ENCODE data around the gene TEDC2. TPM values are rescaled to one million over a fixed set of nuclear protein-coding genes. Genes with fewer than 3 reads are reported as not detected.

TEDC2 gene
- total and polyA plus RNA-seq, 2 donors = 1.8 to 11.0 TPM

GRCh38 chr16:2426941-2427361 lies 33.0 kb upstream of the TEDC2 start:
- Histone ChIP-seq H3K27ac (ENCODE audit: low read depth in 1 of 2, low read length in 1 of 2) (no peak overlapping the region), H3K9me3 (ENCODE audit: control insufficient read depth in 2 of 2, insufficient read depth in 1 of 2, low read length in 1 of 2) (no peaks in the 10 kb centered on the region), H3K4me3 (ENCODE audit: low read length in 2 of 2) (no peak overlapping the region), H3K4me1 (ENCODE audit: control insufficient read depth in 2 of 2, insufficient read depth in 2 of 2, low read length in 2 of 2) (peaks cover 7 to 33% of the 10 kb centered on the region in 2 donors), H3K36me3 (ENCODE audit: control insufficient read depth in 2 of 2, insufficient read depth in 2 of 2, low read length in 1 of 2) (peaks cover 0 to 16% of the 10 kb centered on the region in 2 donors), H3K27me3 (ENCODE audit: control insufficient read depth in 2 of 2, insufficient read depth in 1 of 2, low read length in 1 of 2) (peaks cover 0 to 2% of the 10 kb centered on the region in 2 donors)
- 98% methylated on average over 6 of the region's 6 CpGs for WGBS
- DNase-seq (ENCODE audit: low read depth in 6 of 9, low spot score in 9 of 9) = no peak

DNA sequence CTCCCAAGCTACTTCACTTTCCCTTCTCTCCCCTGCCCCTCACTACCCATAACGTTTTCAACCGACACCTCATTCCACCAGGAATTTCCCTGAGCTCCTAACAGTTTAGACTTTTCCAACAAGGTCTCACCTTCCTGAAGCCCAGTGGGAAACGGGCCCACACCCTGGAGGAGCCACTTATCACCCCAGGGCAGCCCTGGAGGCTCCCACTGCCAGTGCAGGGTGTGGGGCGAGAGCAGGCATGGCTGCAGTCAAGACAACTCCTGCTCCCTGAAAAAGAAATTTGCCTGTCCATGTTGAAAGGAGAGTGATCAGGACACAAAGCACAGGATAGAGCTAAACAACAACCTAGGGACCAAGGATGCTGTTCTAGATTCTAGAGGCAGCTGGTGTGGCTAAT lies 32.4 kb upstream of the TEDC2 start:
- Histone ChIP-seq H3K27ac (ENCODE audit: low read depth in 1 of 2, low read length in 1 of 2) (no peak overlapping the region), H3K9me3 (ENCODE audit: control insufficient read depth in 2 of 2, insufficient read depth in 1 of 2, low read length in 1 of 2) (no peaks in the 10 kb centered on the region), H3K4me3 (ENCODE audit: low read length in 2 of 2) (no peak overlapping the region), H3K27me3 (ENCODE audit: control insufficient read depth in 2 of 2, insufficient read depth in 1 of 2, low read length in 1 of 2) (peaks cover 0 to 2% of the 10 kb centered on the region in 2 donors), H3K4me1 (ENCODE audit: control insufficient read depth in 2 of 2, insufficient read depth in 2 of 2, low read length in 2 of 2) (peaks cover 7 to 31% of the 10 kb centered on the region in 2 donors), H3K36me3 (ENCODE audit: control insufficient read depth in 2 of 2, insufficient read depth in 2 of 2, low read length in 1 of 2) (peaks cover 4 to 21% of the 10 kb centered on the region in 2 donors)
- 98% methylated on average over 4 of the region's 4 CpGs for WGBS
- no peak for DNase-seq (ENCODE audit: low read depth in 6 of 9, low spot score in 9 of 9)

DNA sequence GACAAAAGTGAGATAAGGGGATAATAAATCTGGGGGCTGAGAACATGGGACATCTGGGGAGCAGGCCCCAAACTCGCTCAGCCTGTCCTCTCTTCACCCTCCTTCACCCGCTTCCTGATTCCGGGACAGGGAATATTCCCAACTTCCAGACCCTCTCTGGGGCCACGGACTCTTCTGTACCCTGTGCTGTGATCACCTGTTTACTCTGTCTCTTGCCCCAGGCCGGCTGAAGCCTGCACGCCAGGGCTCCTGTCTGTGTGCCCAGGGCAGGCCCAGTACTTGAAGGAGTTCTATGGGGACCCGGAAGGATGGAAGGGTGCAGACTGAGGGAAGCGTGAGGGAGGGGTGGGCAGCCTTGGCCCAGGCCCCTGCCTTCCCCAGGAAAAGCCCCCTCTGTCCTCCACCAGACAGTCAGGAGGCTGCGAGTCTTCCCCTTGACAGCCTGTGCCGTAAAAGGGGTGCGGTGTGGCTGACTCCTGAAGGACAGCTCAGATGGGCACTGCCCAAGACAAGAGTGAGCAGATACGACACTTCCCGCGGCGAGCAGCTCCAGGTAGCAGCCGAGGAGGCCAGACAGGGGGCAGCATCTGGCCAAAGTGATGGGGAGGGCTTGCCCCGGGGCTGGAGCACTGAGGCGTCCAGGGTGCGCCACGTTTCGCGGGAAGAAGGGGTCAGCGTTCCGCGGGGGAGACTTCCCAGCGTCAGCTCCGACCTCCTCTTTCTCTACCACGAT lies 31.7 kb upstream of the TEDC2 start:
- Histone ChIP-seq H3K9me3 (ENCODE audit: control insufficient read depth in 2 of 2, insufficient read depth in 1 of 2, low read length in 1 of 2) (no peaks in the 10 kb centered on the region), H3K36me3 (ENCODE audit: control insufficient read depth in 2 of 2, insufficient read depth in 2 of 2, low read length in 1 of 2) (peaks cover 11 to 28% of the 10 kb centered on the region in 2 donors), H3K4me1 (ENCODE audit: control insufficient read depth in 2 of 2, insufficient read depth in 2 of 2, low read length in 2 of 2) (peaks cover 7 to 27% of the 10 kb centered on the region in 2 donors), H3K27ac (ENCODE audit: low read depth in 1 of 2, low read length in 1 of 2) (peak overlapping the region; percentile 12 to 48), H3K4me3 (ENCODE audit: low read length in 2 of 2) (peak overlapping the region; percentile 71 to 85), H3K27me3 (ENCODE audit: control insufficient read depth in 2 of 2, insufficient read depth in 1 of 2, low read length in 1 of 2) (no peaks in the 10 kb centered on the region)
- WGBS = 43% methylated on average over 28 of the region's 28 CpGs
- DNase-seq (ENCODE audit: low read depth in 6 of 9, low spot score in 9 of 9) = no peak

- Histone ChIP-seq H3K27ac (ENCODE audit: low read depth in 1 of 2, low read length in 1 of 2) (peak overlapping the region; percentile 12 to 48), H3K4me3 (ENCODE audit: low read length in 2 of 2) (peak overlapping the region; percentile 71 to 85), H3K4me1 (ENCODE audit: control insufficient read depth in 2 of 2, insufficient read depth in 2 of 2, low read length in 2 of 2) (peaks cover 7 to 27% of the 10 kb centered on the region in 2 donors), H3K9me3 (ENCODE audit: control insufficient read depth in 2 of 2, insufficient read depth in 1 of 2, low read length in 1 of 2) (no peaks in the 10 kb centered on the region), H3K27me3 (ENCODE audit: control insufficient read depth in 2 of 2, insufficient read depth in 1 of 2, low read length in 1 of 2) (no peaks in the 10 kb centered on the region), H3K36me3 (ENCODE audit: control insufficient read depth in 2 of 2, insufficient read depth in 2 of 2, low read length in 1 of 2) (peaks cover 15 to 33% of the 10 kb centered on the region in 2 donors)
- DNase-seq (ENCODE audit: low read depth in 6 of 9, low spot score in 9 of 9) = no peak
- WGBS = under 1% methylated on average over 24 of the region's 24 CpGs
Measured at GRCh38 chr16:2428784-2429033, 31.2 kb upstream of the TEDC2 start.

- Histone ChIP-seq H3K27me3 (ENCODE audit: control insufficient read depth in 2 of 2, insufficient read depth in 1 of 2, low read length in 1 of 2) (no peaks in the 10 kb centered on the region), H3K9me3 (ENCODE audit: control insufficient read depth in 2 of 2, insufficient read depth in 1 of 2, low read length in 1 of 2) (no peaks in the 10 kb centered on the region), H3K4me3 (ENCODE audit: low read length in 2 of 2) (peak within 1 kb of the TSS; percentile 71 to 85), H3K36me3 (ENCODE audit: control insufficient read depth in 2 of 2, insufficient read depth in 2 of 2, low read length in 1 of 2) (peaks cover 18 to 38% of the 10 kb centered on the region in 2 donors), H3K4me1 (ENCODE audit: control insufficient read depth in 2 of 2, insufficient read depth in 2 of 2, low read length in 2 of 2) (peaks cover 7 to 27% of the 10 kb centered on the region in 2 donors), H3K27ac (ENCODE audit: low read depth in 1 of 2, low read length in 1 of 2) (peak within 1 kb of the TSS; percentile 48 to 68)
- WGBS = under 1% methylated on average over 103 of the region's 103 CpGs
- DNase-seq (ENCODE audit: low read depth in 6 of 9, low spot score in 9 of 9) = peak; percentile 87 to 98 (median 95)
Measured at GRCh38 chr16:2429034-2429770, 30.7 kb upstream of the TEDC2 start, which contains the start of gene CCNF. Gene CCNF, plus strand, starts transcription at chr16:2429447. Its CDS starts 35 bp downstream, at chr16:2429482.

GRCh38 chr16:2429771-2430663 lies 29.9 kb upstream of the TEDC2 start:
- H3K27me3 ChIP-seq (ENCODE audit: control insufficient read depth in 2 of 2, insufficient read depth in 1 of 2, low read length in 1 of 2) = no peaks in the 10 kb centered on the region
- WGBS = 3% methylated on average over 46 of the region's 46 CpGs
- H3K36me3 ChIP-seq (ENCODE audit: control insufficient read depth in 2 of 2, insufficient read depth in 2 of 2, low read length in 1 of 2) = peaks cover 23 to 43% of the 10 kb centered on the region in 2 donors
- peaks cover 7 to 27% of the 10 kb centered on the region in 2 donors for H3K4me1 ChIP-seq (ENCODE audit: control insufficient read depth in 2 of 2, insufficient read depth in 2 of 2, low read length in 2 of 2)
- H3K27ac ChIP-seq (ENCODE audit: low read depth in 1 of 2, low read length in 1 of 2) = peak overlapping the region in 1 of 2 donors; percentile 68
- peak overlapping the region; percentile 69 to 85 for H3K4me3 ChIP-seq (ENCODE audit: low read length in 2 of 2)
- peak in 4 of 9 donors; percentile 22 to 47 (median 30) for DNase-seq (ENCODE audit: low read depth in 6 of 9, low spot score in 9 of 9)
- H3K9me3 ChIP-seq (ENCODE audit: control insufficient read depth in 2 of 2, insufficient read depth in 1 of 2, low read length in 1 of 2) = no peaks in the 10 kb centered on the region

- H3K4me1 ChIP-seq (ENCODE audit: control insufficient read depth in 2 of 2, insufficient read depth in 2 of 2, low read length in 2 of 2) = peaks cover 7 to 35% of the 10 kb centered on the region in 2 donors
- H3K36me3 ChIP-seq (ENCODE audit: control insufficient read depth in 2 of 2, insufficient read depth in 2 of 2, low read length in 1 of 2) = peaks cover 41 to 63% of the 10 kb centered on the region in 2 donors
- no peak overlapping the region for H3K27ac ChIP-seq (ENCODE audit: low read depth in 1 of 2, low read length in 1 of 2)
- no peak overlapping the region for H3K4me3 ChIP-seq (ENCODE audit: low read length in 2 of 2)
- WGBS = 98% methylated on average over 6 of the region's 6 CpGs
- H3K9me3 ChIP-seq (ENCODE audit: control insufficient read depth in 2 of 2, insufficient read depth in 1 of 2, low read length in 1 of 2) = no peaks in the 10 kb centered on the region
- H3K27me3 ChIP-seq (ENCODE audit: control insufficient read depth in 2 of 2, insufficient read depth in 1 of 2, low read length in 1 of 2) = no peaks in the 10 kb centered on the region
- DNase-seq (ENCODE audit: low read depth in 6 of 9, low spot score in 9 of 9) = no peak
Measured at GRCh38 chr16:2432286-2432685, 27.6 kb upstream of the TEDC2 start.

DNA sequence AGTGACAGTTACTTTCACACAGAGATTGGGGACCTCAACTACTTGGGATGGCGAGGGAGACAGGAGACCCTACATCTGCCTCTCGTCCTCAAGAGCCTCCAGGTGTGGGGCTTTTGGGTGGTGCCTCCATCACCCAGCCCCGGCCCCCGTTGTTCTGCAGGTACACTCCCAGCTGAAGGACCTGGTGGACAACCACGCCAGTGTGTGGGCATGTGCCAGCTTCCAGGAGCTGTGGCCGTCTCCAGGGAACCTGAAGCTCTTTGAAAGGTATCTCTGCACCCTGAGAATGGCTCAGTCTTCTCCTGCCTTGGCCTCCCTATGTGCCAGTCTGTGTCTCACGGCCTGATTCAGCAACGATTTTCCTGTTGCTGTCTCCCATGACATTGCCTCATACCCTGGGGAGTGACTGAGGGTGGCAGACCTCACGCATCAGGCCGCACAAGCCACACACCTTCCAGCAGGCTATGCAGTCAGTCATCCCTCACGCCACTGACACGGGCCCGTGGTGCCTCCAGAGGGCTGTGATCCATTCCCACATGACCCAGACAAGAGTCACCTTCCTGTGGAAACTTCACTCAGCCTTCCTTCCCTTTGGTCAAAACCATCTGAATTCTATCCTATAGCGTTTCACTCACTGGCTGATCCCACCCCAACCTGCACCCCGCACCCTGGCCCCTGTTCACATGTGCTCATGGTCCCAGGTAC lies 27.0 kb upstream of the TEDC2 start:
- DNase-seq (ENCODE audit: low read depth in 6 of 9, low spot score in 9 of 9) = no peak
- no peaks in the 10 kb centered on the region for H3K9me3 ChIP-seq (ENCODE audit: control insufficient read depth in 2 of 2, insufficient read depth in 1 of 2, low read length in 1 of 2)
- no peak overlapping the region for H3K27ac ChIP-seq (ENCODE audit: low read depth in 1 of 2, low read length in 1 of 2)

More for the DNA sequence above, 27.0 kb upstream of the TEDC2 start:
- Histone ChIP-seq H3K4me1 (ENCODE audit: control insufficient read depth in 2 of 2, insufficient read depth in 2 of 2, low read length in 2 of 2) (peaks cover 7 to 33% of the 10 kb centered on the region in 2 donors), H3K36me3 (ENCODE audit: control insufficient read depth in 2 of 2, insufficient read depth in 2 of 2, low read length in 1 of 2) (peaks cover 48 to 69% of the 10 kb centered on the region in 2 donors), H3K4me3 (ENCODE audit: low read length in 2 of 2) (no peak overlapping the region), H3K27me3 (ENCODE audit: control insufficient read depth in 2 of 2, insufficient read depth in 1 of 2, low read length in 1 of 2) (no peaks in the 10 kb centered on the region)
- WGBS = 97% methylated on average over 15 of the region's 15 CpGs
